GM08714 (cell line): ENCODE data around the gene C21orf58.

Source experiments
- H3K4me3 ChIP-seq: fragments of 200-500 bp; sonication (Bioruptor generic); 2 replicates; pipeline ENCODE4 v1.5.1; 2014; ENCODE audit warnings: mild to moderate bottlenecking, low read length, inconsistent platforms
- ZNF274 ChIP-seq: IDR thresholded peaks from 2 replicates; pipeline ENCODE4 v1.6.1; 2012; ENCODE audit warnings: mild to moderate bottlenecking, low read depth, low read length

Gene C21orf58

GRCh38 chr21:46304437-46304836 is 19.2 kb downstream of the C21orf58 start:
- H3K4me3 ChIP-seq = no peak overlapping the region
- no peak for TF ChIP-seq ZNF274

- TF ChIP-seq ZNF274 = no peak
Observed at GRCh38 chr21:46301759-46302158, 21.9 kb downstream of the C21orf58 start.

GRCh38 chr21:46299167-46299566 is 24.5 kb downstream of the C21orf58 start:
- no peak overlapping the region for H3K4me3 ChIP-seq
- no peak for TF ChIP-seq ZNF274

More at GRCh38 chr21:46301759-46302158, 21.9 kb downstream of the C21orf58 start:
- no peak overlapping the region for H3K4me3 ChIP-seq

GRCh38 chr21:46297338-46298271 is 26.1 kb downstream of the C21orf58 start:
- TF ChIP-seq ZNF274 = no peak
- H3K4me3 ChIP-seq = peak overlapping the region; percentile 23; the same call in 1 of the 2 replicates

- no peak for TF ChIP-seq ZNF274
- no peak overlapping the region for H3K4me3 ChIP-seq
Observed at GRCh38 chr21:46295996-46296752, 27.5 kb downstream of the C21orf58 start.

GRCh38 chr21:46295177-46295770 is 28.4 kb downstream of the C21orf58 start:
- no peak overlapping the region for H3K4me3 ChIP-seq
- no peak for TF ChIP-seq ZNF274

GRCh38 chr21:46294647-46295176 is 29.0 kb downstream of the C21orf58 start:
- TF ChIP-seq ZNF274 = no peak

GRCh38 chr21:46291561-46291960 is 32.1 kb downstream of the C21orf58 start:
- no peak overlapping the region for H3K4me3 ChIP-seq
- TF ChIP-seq ZNF274 = no peak

More at GRCh38 chr21:46294647-46295176, 29.0 kb downstream of the C21orf58 start:
- no peak overlapping the region for H3K4me3 ChIP-seq

- no peak for TF ChIP-seq ZNF274
- no peak overlapping the region for H3K4me3 ChIP-seq
Observed at GRCh38 chr21:46289655-46290179, 34.0 kb downstream of the C21orf58 start.

GRCh38 chr21:46287541-46287940 is 36.1 kb downstream of the C21orf58 start:
- no peak for TF ChIP-seq ZNF274
- peak overlapping the region; percentile 83 for H3K4me3 ChIP-seq

- TF ChIP-seq ZNF274 = no peak
- peak overlapping the region; percentile 83 for H3K4me3 ChIP-seq
Observed at GRCh38 chr21:46286648-46287002, 37.0 kb downstream of the C21orf58 start.

- H3K4me3 ChIP-seq = peak within 1 kb of the TSS; percentile 83
- TF ChIP-seq ZNF274 = no peak
Observed at GRCh38 chr21:46285761-46286647, 37.7 kb downstream of the C21orf58 start, which contains the start of gene YBEY. Gene YBEY, plus strand, starts transcription at chr21:46286342. Its CDS starts 572 bp downstream, at chr21:46286914.

GRCh38 chr21:46285206-46285661 is 38.4 kb downstream of the C21orf58 start, which contains the start of gene MCM3AP:
Gene MCM3AP, minus strand, starts transcription at chr21:46285611. Its CDS starts 325 bp downstream, at chr21:46285286.
- no peak for TF ChIP-seq ZNF274
- peak within 1 kb of the TSS; percentile 83 for H3K4me3 ChIP-seq
